ENCODE measurements around the gene TCF7.

Gene TCF7

GRCh38 chr5:134132372-134133187 is 18.1 kb downstream of the TCF7 start:
- no peak for DNase-seq

- DNase-seq: no peak
These were observed 18.9 kb downstream of the TCF7 start for GRCh38 chr5:134133188-134133994.

- DNase-seq: no peak
These were observed 19.6 kb downstream of the TCF7 start for GRCh38 chr5:134133995-134134541.

GRCh38 chr5:134135091-134135655 is 20.7 kb downstream of the TCF7 start:
- no peak for DNase-seq

- no peak for DNase-seq
These were observed 21.7 kb downstream of the TCF7 start for GRCh38 chr5:134136221-134136631.

GRCh38 chr5:134136771-134137170 is 22.3 kb downstream of the TCF7 start:
- no peak for DNase-seq

- no peak for DNase-seq
These were observed 24.2 kb downstream of the TCF7 start for GRCh38 chr5:134138416-134139376.

GRCh38 chr5:134139377-134139851 is 24.9 kb downstream of the TCF7 start:
- DNase-seq: no peak

- DNase-seq: no peak
These were observed 25.5 kb downstream of the TCF7 start for GRCh38 chr5:134139891-134140469.

GRCh38 chr5:134140530-134141201 is 26.2 kb downstream of the TCF7 start:
- peak; percentile 35 for DNase-seq

GRCh38 chr5:134141331-134142050 is 27.0 kb downstream of the TCF7 start:
- DNase-seq: no peak

GRCh38 chr5:134142052-134142451 is 27.6 kb downstream of the TCF7 start:
- DNase-seq: no peak

- DNase-seq: no peak
These were observed 28.3 kb downstream of the TCF7 start for GRCh38 chr5:134142806-134143205.

GRCh38 chr5:134143431-134143830 is 28.9 kb downstream of the TCF7 start:
- DNase-seq: no peak

- DNase-seq: no peak
These were observed 29.8 kb downstream of the TCF7 start for GRCh38 chr5:134143944-134144941.

- DNase-seq: no peak
These were observed 30.7 kb downstream of the TCF7 start for GRCh38 chr5:134145041-134145757.

GRCh38 chr5:134145779-134146581 is 31.5 kb downstream of the TCF7 start:
- peak; percentile 25 for DNase-seq
